ENCODE data around the gene VMAC. TPM values are rescaled to one million over a fixed set of nuclear protein-coding genes. Genes with fewer than 3 reads are reported as not detected.

The VMAC gene
- total RNA-seq, 4 donors from 2014 or later = 0.65 to 13.0 (median 5.6) TPM

- TF ChIP-seq, protein P1, sequence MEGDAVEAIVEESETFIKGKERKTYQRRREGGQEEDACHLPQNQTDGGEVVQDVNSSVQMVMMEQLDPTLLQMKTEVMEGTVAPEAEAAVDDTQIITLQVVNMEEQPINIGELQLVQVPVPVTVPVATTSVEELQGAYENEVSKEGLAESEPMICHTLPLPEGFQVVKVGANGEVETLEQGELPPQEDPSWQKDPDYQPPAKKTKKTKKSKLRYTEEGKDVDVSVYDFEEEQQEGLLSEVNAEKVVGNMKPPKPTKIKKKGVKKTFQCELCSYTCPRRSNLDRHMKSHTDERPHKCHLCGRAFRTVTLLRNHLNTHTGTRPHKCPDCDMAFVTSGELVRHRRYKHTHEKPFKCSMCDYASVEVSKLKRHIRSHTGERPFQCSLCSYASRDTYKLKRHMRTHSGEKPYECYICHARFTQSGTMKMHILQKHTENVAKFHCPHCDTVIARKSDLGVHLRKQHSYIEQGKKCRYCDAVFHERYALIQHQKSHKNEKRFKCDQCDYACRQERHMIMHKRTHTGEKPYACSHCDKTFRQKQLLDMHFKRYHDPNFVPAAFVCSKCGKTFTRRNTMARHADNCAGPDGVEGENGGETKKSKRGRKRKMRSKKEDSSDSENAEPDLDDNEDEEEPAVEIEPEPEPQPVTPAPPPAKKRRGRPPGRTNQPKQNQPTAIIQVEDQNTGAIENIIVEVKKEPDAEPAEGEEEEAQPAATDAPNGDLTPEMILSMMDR (IDR thresholded peaks at IDR 0.05; ENCODE audit: low read depth) = no peak
These were observed 17.5 kb downstream of the VMAC start for GRCh38 chr19:5922161-5922545.

DNA sequence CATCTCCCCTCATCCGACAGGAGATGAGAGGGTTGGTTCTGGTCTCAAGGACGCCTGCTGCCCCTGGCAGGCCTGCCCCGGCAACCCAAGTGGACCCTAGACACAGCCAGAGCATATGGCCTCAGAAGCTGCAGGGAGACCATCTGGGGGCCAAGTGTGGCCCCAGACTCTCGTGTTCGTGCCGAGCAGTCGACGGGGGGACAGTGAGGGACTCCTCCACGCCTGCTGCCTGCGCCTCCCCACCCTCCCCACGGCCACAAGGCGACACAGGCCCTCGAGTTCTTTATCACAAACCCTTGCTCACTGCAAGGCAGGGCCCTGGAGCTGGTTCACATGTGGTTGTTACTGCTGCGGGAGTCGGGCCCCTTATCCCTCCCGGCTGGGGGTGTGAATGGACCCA, 18.7 kb downstream of the VMAC start:
- TF ChIP-seq, protein P1 (IDR thresholded peaks at IDR 0.05; ENCODE audit: low read depth) = no peak

GRCh38 chr19:5925830-5926427, 21.3 kb downstream of the VMAC start:
- TF ChIP-seq, protein P1 (IDR thresholded peaks at IDR 0.05; ENCODE audit: low read depth) = no peak

DNA sequence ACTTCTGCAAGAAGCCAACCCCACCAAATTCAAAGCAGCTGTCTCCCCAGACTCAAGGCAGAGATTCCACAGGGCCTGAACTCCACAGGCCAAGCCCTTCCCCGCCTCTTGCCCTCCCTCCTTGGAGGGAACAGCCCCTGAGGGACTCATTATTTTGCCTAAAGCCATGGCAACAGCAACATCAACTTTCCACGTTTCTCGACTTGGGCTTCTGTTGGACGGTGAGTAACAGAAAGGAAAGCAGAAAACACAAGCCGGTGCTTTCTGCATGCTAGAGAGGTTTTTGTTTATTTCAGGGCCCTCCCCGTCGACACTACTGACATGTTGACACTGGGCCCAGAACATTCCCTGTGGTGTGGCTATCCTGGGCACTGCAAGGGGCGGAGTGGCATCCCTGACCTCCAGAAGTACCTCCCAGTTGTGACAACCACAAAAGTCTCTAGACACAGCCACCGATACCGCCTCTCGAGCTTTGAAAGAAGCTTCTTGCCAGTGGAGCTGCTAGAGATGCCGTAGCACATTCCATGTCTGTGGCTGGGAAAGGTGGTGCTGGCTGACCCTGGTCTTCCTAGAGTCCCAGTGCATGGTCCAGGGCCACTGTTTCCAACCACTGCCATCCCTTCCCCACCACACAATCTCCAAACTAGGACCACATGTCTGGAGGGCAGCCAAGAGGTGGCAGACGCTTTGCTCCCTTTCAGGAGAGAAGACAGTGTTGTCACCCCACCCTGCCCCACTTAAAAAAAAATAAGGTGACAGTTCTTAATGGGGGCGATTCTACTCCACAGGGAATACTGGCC, 22.2 kb downstream of the VMAC start:
- TF ChIP-seq, protein P1 (IDR thresholded peaks at IDR 0.05; ENCODE audit: low read depth) = no peak

- TF ChIP-seq, protein P1 (IDR thresholded peaks at IDR 0.05; ENCODE audit: low read depth) = no peak
These were observed 22.8 kb downstream of the VMAC start for GRCh38 chr19:5927441-5927821.

DNA sequence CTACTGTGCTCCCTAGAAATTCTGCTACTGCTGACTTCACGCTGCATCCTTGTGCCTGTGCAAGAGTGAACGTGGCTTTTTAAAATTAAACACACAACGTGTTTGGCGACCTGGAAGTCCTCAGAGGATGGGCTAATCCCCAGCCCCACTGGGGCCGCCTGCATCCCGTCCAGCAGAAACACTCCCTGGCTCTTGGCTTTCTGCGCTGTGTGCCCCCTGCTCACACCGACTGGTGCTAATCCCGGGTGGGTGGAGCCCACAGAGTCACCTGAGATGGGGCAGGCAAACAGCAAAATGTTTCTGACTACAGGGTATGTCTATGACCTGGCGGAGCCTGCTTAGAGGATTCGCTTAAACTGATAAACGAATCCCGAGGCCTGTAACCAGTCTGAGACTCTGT, 24.5 kb downstream of the VMAC start:
- TF ChIP-seq, protein P1 (IDR thresholded peaks at IDR 0.05; ENCODE audit: low read depth) = no peak

DNA sequence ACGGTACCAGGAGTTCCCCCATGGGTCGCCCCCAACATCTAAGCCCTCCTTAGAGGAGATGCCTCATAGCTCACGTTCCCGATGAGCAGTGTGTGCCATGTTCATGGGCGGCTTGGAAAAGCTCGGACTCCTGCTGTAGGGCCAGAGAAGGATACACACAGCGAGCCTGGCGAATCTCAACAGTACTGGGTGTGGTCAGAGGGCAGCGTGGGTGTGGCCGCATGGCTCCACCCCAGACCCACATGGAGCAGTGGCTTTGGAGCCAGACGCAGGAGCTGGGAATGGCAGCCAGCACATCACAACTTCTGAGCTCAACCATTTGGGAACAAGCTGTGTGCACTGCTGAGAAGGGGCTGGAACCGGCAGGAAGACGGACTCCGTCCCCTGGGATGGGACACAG, 25.0 kb downstream of the VMAC start:
- TF ChIP-seq, protein P1 (IDR thresholded peaks at IDR 0.05; ENCODE audit: low read depth) = no peak
